Measurements from ENCODE around the gene PIH1D2. TPM values are rescaled to one million over a fixed set of nuclear protein-coding genes. Genes with fewer than 3 reads are reported as not detected.

PIH1D2 gene
- total RNA-seq, 1 experiment from 2014 or later: 1.6 TPM

DNA sequence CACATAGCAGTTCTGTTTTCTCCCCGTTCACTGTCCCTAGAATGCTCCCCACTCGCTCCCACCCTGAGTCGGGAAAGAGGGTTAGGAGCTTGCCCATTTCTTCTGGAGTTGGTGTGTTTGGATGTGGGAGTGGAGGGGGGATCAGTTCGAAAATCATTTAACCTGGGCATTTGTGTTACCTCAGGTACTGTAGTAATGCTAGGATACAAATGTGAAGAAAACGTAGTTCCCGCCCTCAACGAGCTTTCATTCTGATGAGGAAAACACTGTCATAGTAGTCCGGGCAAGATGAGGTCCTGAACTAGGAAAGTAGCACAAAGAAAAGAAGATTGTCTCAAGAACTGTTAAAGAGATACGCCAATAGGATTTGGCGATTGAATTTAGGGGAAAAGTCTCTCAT is 13.4 kb upstream of the PIH1D2 start:
- H2AFZ ChIP-seq (ENCODE audit: low read depth, low read length, poor library complexity, severe bottlenecking): no peak overlapping the region
- no peaks in the 10 kb centered on the region for H3K9me2 ChIP-seq (ENCODE audit: insufficient read depth)
- ChIA-PET CTCF (interaction anchor here (1.0 to 1.1 kb wide), 2 partner anchors 26 to 193 kb away, joined by 3 read pairs; no protein-coding TSS in a partner anchor), POLR2A (interaction anchor here (1.0 to 1.3 kb wide), 2 partner anchors 13 to 132 kb away, joined by 3 to 4 read pairs; no protein-coding TSS in a partner anchor), RAD21 (ENCODE audit: low non-redundant PET in 1 of 2, low total read pairs in 2 of 2, uncharacterized antibody in 2 of 2, unreplicated experiment in 2 of 2) (no interaction called here)
- TF ChIP-seq CBX3 (IDR thresholded peaks at IDR 0.05; ENCODE audit: low read depth): no peak
- TF ChIP-seq, protein P1, sequence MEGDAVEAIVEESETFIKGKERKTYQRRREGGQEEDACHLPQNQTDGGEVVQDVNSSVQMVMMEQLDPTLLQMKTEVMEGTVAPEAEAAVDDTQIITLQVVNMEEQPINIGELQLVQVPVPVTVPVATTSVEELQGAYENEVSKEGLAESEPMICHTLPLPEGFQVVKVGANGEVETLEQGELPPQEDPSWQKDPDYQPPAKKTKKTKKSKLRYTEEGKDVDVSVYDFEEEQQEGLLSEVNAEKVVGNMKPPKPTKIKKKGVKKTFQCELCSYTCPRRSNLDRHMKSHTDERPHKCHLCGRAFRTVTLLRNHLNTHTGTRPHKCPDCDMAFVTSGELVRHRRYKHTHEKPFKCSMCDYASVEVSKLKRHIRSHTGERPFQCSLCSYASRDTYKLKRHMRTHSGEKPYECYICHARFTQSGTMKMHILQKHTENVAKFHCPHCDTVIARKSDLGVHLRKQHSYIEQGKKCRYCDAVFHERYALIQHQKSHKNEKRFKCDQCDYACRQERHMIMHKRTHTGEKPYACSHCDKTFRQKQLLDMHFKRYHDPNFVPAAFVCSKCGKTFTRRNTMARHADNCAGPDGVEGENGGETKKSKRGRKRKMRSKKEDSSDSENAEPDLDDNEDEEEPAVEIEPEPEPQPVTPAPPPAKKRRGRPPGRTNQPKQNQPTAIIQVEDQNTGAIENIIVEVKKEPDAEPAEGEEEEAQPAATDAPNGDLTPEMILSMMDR (IDR thresholded peaks at IDR 0.05 in 2 of 3, conservative IDR thresholded peaks at IDR 0.05 in 1 of 3; ENCODE audit: borderline replicate concordance in 1 of 3, insufficient read depth in 1 of 3, low read depth in 2 of 3, low read length in 2 of 3): no peak
- TF ChIP-seq ZNF274 (IDR thresholded peaks at IDR 0.05; ENCODE audit: low read depth, low read length): no peak
- no peak for TF ChIP-seq POLR2A (IDR thresholded peaks at IDR 0.05; ENCODE audit: borderline replicate concordance, extremely low read depth, insufficient read depth, insufficient read length)
- TF ChIP-seq SIN3A (IDR thresholded peaks at IDR 0.05; ENCODE audit: low read depth): no peak
- TF ChIP-seq, protein P2, sequence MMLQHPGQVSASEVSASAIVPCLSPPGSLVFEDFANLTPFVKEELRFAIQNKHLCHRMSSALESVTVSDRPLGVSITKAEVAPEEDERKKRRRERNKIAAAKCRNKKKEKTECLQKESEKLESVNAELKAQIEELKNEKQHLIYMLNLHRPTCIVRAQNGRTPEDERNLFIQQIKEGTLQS (IDR thresholded peaks at IDR 0.05): no peak
- TF ChIP-seq RAD21 (IDR thresholded peaks at IDR 0.05; ENCODE audit: low read depth): no peak
- TF ChIP-seq EZH2phosphoT487 (IDR thresholded peaks at IDR 0.05; ENCODE audit: borderline replicate concordance): no peak
- TF ChIP-seq SP1 (IDR thresholded peaks at IDR 0.05; ENCODE audit: low read depth): no peak
- TF ChIP-seq SRF (IDR thresholded peaks at IDR 0.05; ENCODE audit: low read depth): no peak
- TF ChIP-seq, protein P3, sequence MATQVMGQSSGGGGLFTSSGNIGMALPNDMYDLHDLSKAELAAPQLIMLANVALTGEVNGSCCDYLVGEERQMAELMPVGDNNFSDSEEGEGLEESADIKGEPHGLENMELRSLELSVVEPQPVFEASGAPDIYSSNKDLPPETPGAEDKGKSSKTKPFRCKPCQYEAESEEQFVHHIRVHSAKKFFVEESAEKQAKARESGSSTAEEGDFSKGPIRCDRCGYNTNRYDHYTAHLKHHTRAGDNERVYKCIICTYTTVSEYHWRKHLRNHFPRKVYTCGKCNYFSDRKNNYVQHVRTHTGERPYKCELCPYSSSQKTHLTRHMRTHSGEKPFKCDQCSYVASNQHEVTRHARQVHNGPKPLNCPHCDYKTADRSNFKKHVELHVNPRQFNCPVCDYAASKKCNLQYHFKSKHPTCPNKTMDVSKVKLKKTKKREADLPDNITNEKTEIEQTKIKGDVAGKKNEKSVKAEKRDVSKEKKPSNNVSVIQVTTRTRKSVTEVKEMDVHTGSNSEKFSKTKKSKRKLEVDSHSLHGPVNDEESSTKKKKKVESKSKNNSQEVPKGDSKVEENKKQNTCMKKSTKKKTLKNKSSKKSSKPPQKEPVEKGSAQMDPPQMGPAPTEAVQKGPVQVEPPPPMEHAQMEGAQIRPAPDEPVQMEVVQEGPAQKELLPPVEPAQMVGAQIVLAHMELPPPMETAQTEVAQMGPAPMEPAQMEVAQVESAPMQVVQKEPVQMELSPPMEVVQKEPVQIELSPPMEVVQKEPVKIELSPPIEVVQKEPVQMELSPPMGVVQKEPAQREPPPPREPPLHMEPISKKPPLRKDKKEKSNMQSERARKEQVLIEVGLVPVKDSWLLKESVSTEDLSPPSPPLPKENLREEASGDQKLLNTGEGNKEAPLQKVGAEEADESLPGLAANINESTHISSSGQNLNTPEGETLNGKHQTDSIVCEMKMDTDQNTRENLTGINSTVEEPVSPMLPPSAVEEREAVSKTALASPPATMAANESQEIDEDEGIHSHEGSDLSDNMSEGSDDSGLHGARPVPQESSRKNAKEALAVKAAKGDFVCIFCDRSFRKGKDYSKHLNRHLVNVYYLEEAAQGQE (IDR thresholded peaks at IDR 0.05; ENCODE audit: low read depth): no peak
- no peak for TF ChIP-seq ZFX (IDR thresholded peaks at IDR 0.05)
- TF ChIP-seq CEBPB (IDR thresholded peaks at IDR 0.05; ENCODE audit: low read depth): no peak
- TF ChIP-seq EZH2 (IDR thresholded peaks at IDR 0.05): no peak
- TF ChIP-seq ELF1 (IDR thresholded peaks at IDR 0.05; ENCODE audit: borderline replicate concordance, low read depth): no peak
- TSS peak; percentile 44 for BruUV-seq (replicated peaks)
- H3K4me2 ChIP-seq (ENCODE audit: low read length): peak overlapping the region; percentile 79
- peak overlapping the region; percentile 65 for H3K27ac ChIP-seq (ENCODE audit: low read depth, low read length)
- H3K4me1 ChIP-seq (ENCODE audit: control insufficient read depth in 1 of 2, insufficient read depth in 2 of 2, low read length in 2 of 2): peaks cover 0 to 15% of the 10 kb centered on the region in 2 experiments; a peak in 2 of 4 replicates
- H3K27me3 ChIP-seq (ENCODE audit: insufficient read depth, low read length): no peaks in the 10 kb centered on the region
- no peaks in the 10 kb centered on the region for H4K20me1 ChIP-seq (ENCODE audit: insufficient read depth)
- ATAC-seq: peak; percentile 24
- H3K9ac ChIP-seq (ENCODE audit: low read length): peak overlapping the region; percentile 97
- H3K9me3 ChIP-seq (ENCODE audit: control insufficient read depth in 1 of 2, insufficient read depth in 1 of 2, low read depth in 1 of 2, low read length in 2 of 2): no peaks in the 10 kb centered on the region
- H3K79me2 ChIP-seq (ENCODE audit: insufficient read depth, low read length): peaks cover 82% of the 10 kb centered on the region
- no peak for DNase-seq (ENCODE audit: low read depth, low spot score)
- peaks cover 49 to 50% of the 10 kb centered on the region in 2 experiments for H3K36me3 ChIP-seq (ENCODE audit: control insufficient read depth in 1 of 2, insufficient read depth in 2 of 2, low read length in 2 of 2)
- peak overlapping the region; percentile 87 to 93 for H3K4me3 ChIP-seq (replicated peaks in 1 of 2; ENCODE audit: low read depth in 1 of 2, low read length in 2 of 2)
- intact Hi-C loops (cut with micrococcal nuclease): loop anchor here (2.0 to 5.0 kb wide), 3 partner anchors 155 to 208 kb away; partner anchors contain the start of genes CFAP68 and FDXACB1
